Effector memory CD4-positive, alpha-beta T cell (primary cell): ENCODE results near the gene THAP2.

Experiments used
- DNase-seq, 3 donors: peaks; one replicate each; pipeline ENCODE4 v3.0.0-alpha.2; 2020
- H3K27ac ChIP-seq: 2 replicates; pipeline ENCODE4 v1.7.0; 2013; ENCODE audit warnings: mild to moderate bottlenecking, low read length, moderate library complexity; ENCODE audit not compliant: insufficient read depth, poor library complexity, severe bottlenecking
- H3K27me3 ChIP-seq: replicated peaks from 2 replicates; pipeline ENCODE4 v1.7.0; 2013; ENCODE audit warnings: mild to moderate bottlenecking, low read length; ENCODE audit not compliant: insufficient read depth, control insufficient read depth, poor library complexity, severe bottlenecking
- H3K36me3 ChIP-seq: 2 replicates; pipeline ENCODE4 v1.7.0; 2013; ENCODE audit warnings: mild to moderate bottlenecking, low read length, moderate library complexity; ENCODE audit not compliant: control insufficient read depth, insufficient read depth
- H3K4me1 ChIP-seq: 2 replicates; pipeline ENCODE4 v1.7.0; 2013; ENCODE audit warnings: low read length, mild to moderate bottlenecking; ENCODE audit not compliant: control insufficient read depth, insufficient read depth, poor library complexity, severe bottlenecking
- H3K4me3 ChIP-seq: 2 replicates; pipeline ENCODE4 v1.7.0; 2013; ENCODE audit warnings: low read length, low read depth, mild to moderate bottlenecking; ENCODE audit not compliant: insufficient read depth, poor library complexity, severe bottlenecking
- H3K9me3 ChIP-seq: 2 replicates; pipeline ENCODE4 v1.7.0; 2013; ENCODE audit warnings: mild to moderate bottlenecking, low read length, moderate library complexity; ENCODE audit not compliant: control insufficient read depth

Gene THAP2

DNA sequence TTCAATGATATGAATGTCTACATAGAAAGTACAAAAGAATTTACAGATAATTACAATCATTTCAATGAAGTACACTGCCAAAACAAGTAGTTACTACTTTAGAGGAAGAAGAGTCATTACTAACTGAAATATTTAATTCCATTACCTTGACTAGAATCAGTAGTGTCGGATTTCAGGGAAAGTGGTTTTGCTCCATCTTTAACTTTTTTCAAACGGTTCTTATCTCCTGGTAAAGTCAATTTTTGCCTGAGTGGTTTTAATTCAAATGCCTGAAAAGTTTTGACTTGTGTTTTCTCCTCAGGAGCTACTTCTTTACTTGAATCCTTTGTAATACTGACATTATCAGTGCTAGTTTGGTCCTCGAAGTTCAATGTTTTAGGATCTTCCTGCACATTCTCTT lies 7.4 kb upstream of the THAP2 start:
- no peak for DNase-seq
- peaks cover 19% of the 10 kb centered on the region for H3K36me3 ChIP-seq
- peaks cover 5% of the 10 kb centered on the region for H3K4me1 ChIP-seq
- H3K27ac ChIP-seq: no peak overlapping the region
- H3K4me3 ChIP-seq: no peak overlapping the region
- H3K27me3 ChIP-seq: no peaks in the 10 kb centered on the region
- H3K9me3 ChIP-seq: no peaks in the 10 kb centered on the region

DNA sequence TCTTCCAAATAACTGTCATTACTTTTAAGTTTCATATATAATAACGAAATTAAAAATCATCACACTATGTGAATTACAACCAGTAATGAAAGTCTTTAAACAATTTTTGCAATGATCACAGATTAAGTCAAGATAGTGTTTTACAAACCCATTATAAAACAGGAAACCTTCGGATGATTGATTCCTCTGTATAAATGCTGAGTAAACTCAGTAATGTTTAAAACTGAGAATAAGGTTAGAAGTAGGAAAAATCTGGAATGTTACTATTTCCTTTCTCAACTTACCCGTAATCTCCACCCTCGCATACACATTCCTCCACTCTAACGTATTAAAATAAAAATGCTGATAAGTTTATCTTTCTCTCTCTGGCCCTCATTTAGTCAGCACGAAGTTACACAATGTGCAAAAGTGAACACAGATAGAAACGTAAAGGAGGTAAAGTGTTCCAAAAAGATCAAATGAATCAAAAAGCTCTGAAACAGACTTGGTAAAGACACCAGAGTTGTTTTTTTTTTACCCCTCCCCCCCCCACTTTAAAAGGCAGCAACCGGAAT lies 2.0 kb upstream of the THAP2 start:
- DNase-seq: no peak
- no peaks in the 10 kb centered on the region for H3K27me3 ChIP-seq
- H3K36me3 ChIP-seq: peaks cover 12% of the 10 kb centered on the region
- peak overlapping the region; percentile 89 for H3K4me3 ChIP-seq
- H3K9me3 ChIP-seq: no peaks in the 10 kb centered on the region
- H3K27ac ChIP-seq: peak overlapping the region; percentile 94
- peaks cover 10% of the 10 kb centered on the region for H3K4me1 ChIP-seq

DNA sequence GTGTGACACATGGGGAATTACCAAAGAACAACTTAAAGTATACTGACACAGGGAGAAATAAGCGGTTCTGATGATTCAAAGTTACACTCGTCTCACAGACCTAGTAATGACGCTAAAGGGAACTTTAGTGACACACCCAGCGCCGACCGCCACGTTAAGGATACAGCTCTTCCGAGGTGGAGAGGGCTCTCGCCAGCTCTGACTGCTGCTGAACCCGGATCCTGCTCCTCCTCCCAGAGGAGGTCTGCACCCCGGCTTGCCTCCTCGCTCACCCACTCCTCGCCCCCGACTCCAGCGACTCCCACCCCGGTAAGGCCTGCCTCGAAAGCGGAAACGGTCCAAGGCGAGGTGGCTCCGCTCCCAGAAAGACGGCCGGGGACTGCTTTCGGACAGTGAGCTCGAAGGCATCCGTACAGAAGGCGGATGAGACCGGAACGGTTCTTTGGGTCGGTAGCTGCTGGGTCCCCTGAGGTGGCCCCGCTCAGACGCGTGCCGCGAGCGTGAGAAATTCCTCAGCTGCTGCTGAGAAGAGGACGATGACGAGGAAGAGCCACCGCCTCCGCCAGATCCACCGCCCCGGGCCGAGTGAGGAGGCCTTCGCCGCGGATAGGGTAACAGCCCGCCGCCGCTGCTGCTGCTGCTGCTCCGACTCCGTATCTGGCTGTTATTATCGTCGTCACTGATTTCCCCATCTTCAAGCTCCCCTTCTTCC lies 1.1 kb upstream of the THAP2 start:
- H3K27me3 ChIP-seq: no peaks in the 10 kb centered on the region
- peak overlapping the region; percentile 94 for H3K27ac ChIP-seq
- peaks cover 12% of the 10 kb centered on the region for H3K36me3 ChIP-seq
- H3K9me3 ChIP-seq: no peaks in the 10 kb centered on the region
- DNase-seq: peak; percentile 61 to 69 (median 66)
- peak overlapping the region; percentile 89 for H3K4me3 ChIP-seq
- peaks cover 10% of the 10 kb centered on the region for H3K4me1 ChIP-seq

DNA sequence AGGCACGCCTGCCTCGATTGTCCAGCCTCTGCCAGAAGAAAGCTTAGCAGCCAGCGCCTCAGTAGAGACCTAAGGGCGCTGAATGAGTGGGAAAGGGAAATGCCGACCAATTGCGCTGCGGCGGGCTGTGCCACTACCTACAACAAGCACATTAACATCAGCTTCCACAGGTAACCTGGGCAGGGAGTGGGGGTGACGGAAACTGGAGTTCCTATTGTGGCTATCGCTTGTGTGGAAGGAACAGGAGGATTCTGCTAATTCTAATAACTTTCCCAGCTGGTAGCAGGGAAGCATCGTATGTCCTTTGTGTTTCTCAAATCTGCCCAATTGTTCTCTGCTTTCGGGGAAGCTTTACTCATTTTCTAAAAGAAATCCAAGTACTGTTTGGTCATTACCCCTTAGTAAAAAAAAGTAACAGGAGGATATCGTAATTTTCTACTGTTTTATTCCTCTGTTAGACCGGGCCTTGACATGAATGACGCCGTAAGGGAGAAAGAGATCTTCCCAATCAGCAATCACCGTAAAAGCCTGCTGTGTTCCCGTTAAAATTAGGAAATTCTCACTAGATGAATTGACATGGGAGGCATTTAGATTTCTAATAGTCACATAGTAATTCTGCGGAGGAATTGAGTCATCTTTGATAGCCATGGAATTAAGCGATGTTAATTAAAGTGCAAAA lies 449 bp downstream of the THAP2 start:
- DNase-seq: no peak
- Histone ChIP-seq H3K36me3 (peaks cover 8% of the 10 kb centered on the region), H3K9me3 (no peaks in the 10 kb centered on the region), H3K4me1 (peaks cover 10% of the 10 kb centered on the region), H3K4me3 (peak overlapping the region; percentile 89), H3K27me3 (no peaks in the 10 kb centered on the region), H3K27ac (peak overlapping the region; percentile 94)

DNA sequence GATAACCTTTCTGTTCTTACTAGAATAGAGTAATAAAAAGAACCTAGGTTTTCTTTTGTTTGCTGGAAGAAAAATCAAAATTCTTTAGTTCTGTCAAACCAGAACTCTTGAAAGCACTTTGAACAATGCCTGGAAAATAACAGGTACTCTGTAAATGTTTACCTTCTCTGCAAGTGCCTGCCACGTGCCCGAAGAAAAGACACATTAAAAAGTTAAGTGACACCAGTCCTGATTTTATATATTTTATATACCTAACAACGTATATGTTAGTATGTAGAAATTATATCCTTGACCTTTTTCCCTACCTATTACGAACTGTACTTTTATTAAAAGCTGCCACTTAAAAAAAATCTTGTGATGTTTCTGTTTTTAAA lies 976 bp downstream of the THAP2 start:
- Histone ChIP-seq H3K9me3 (no peaks in the 10 kb centered on the region), H3K4me1 (peaks cover 10% of the 10 kb centered on the region), H3K4me3 (peak overlapping the region; percentile 89), H3K27me3 (no peaks in the 10 kb centered on the region), H3K36me3 (peaks cover 2% of the 10 kb centered on the region), H3K27ac (peak overlapping the region; percentile 94)
- no peak for DNase-seq

DNA sequence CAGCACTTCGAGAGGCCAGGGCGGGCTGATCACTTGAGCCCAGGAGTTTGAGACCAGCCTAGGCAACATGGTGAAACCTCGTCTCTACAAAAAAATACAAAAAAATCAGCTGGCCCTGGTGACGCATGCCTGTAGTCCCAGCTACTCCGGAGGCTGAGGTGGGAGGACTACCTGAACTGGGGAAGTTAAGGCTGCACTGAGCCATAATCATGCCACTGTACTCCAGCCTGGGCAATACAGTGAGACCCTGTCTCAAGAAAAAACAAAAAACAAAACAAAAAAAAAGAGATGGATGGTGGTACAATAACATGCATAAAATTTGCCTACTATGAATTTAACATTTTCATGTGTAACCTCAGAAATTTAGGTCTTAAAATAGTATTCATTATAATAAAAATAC lies 2.2 kb downstream of the THAP2 start:
- no peaks in the 10 kb centered on the region for H3K27me3 ChIP-seq
- DNase-seq: no peak
- no peak overlapping the region for H3K4me3 ChIP-seq
- no peaks in the 10 kb centered on the region for H3K9me3 ChIP-seq
- H3K36me3 ChIP-seq: no peaks in the 10 kb centered on the region
- peaks cover 10% of the 10 kb centered on the region for H3K4me1 ChIP-seq
- H3K27ac ChIP-seq: peak overlapping the region; percentile 94

DNA sequence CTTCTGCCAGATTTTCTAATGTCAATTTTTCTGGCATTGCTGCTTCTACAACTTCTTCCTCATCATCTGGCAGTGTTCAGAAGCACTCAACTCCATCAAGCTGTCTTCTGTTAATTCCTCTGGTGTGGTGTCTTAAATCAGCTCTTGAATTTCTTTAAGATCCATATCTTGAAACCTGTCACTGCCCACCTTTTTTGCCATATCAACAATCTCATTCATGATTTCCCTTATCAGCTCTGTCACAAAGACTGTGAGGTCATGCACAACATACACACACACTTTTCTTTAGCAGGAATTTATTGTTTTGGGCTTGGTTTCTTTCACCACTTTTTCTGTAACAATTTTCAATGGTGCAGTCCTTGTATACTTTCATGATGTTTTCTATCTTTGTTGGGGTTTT lies 7.2 kb downstream of the THAP2 start:
- Histone ChIP-seq H3K27me3 (no peaks in the 10 kb centered on the region), H3K9me3 (no peaks in the 10 kb centered on the region), H3K27ac (no peak overlapping the region), H3K4me3 (no peak overlapping the region), H3K4me1 (no peaks in the 10 kb centered on the region), H3K36me3 (no peaks in the 10 kb centered on the region)
- no peak for DNase-seq

DNA sequence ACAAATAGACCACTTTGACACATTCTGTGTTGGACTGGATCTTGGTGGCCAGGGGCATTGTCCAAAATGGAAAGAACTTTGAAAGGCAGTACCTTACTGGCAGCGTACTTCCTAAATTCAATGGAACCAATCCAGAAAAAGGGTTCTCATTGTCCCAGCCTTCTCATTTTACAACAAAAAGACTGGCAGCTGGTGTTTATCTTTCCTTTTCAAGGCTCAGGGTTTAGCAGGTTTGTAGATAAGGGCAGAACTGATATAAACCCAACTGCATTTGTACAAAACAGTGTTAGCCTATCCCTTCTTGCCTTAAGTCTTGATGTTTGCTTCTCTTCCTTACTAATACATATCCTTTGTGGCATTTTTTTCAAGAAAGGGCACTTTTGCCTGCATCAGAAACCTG lies 7.7 kb downstream of the THAP2 start:
- DNase-seq: no peak
- Histone ChIP-seq H3K27ac (no peak overlapping the region), H3K36me3 (no peaks in the 10 kb centered on the region), H3K4me3 (no peak overlapping the region), H3K4me1 (no peaks in the 10 kb centered on the region), H3K27me3 (no peaks in the 10 kb centered on the region), H3K9me3 (no peaks in the 10 kb centered on the region)

DNA sequence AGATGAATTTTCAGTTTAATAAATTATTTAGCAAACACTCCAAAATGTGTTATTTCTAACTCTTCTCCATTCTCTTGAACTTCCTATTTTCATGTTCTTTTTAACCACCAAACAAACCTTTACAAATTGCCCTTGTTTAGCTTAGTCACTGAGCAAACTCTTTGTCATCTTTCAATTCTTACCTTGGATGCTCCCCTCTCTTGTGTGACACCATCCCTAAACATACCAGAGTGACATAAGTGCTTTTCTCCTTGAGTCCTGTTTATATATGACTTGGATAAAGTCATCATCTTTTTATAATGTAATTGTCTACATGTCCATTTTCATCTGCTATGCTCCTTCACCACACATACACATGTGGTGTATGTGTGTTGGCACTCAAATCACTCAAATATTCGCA lies 18.4 kb downstream of the THAP2 start:
- no peak overlapping the region for H3K27ac ChIP-seq
- DNase-seq: no peak
- no peak overlapping the region for H3K4me3 ChIP-seq

DNA sequence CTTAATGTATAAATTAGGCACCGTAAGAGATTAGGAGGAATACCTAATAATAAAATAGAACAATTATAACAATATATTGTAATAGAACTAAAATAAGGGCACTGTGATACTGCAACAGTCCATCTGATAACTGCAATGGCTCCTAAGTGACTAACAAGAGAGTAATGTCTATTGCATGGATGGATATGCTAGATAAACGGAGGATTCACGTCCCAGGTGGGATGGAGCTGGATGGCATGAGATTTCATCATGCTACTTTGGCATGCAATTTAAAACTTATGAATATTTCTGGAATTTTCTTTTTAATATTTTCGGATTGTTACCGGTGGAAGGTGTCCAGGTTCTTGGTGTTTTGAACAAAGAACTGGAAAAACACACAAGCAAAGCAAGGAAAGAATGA lies 19.5 kb downstream of the THAP2 start:
- Histone ChIP-seq H3K27ac (no peak overlapping the region), H3K4me1 (no peaks in the 10 kb centered on the region), H3K9me3 (no peaks in the 10 kb centered on the region), H3K36me3 (no peaks in the 10 kb centered on the region), H3K27me3 (no peaks in the 10 kb centered on the region), H3K4me3 (no peak overlapping the region)
- DNase-seq: no peak

More for the DNA sequence above, 18.4 kb downstream of the THAP2 start:
- Histone ChIP-seq H3K27me3 (no peaks in the 10 kb centered on the region), H3K9me3 (no peaks in the 10 kb centered on the region), H3K36me3 (no peaks in the 10 kb centered on the region), H3K4me1 (no peaks in the 10 kb centered on the region)
